Measurements from ENCODE around the gene LARP1.
A peak's percentile ranks its signal among the peaks of the same experiment; 100 is the strongest.

The LARP1 gene

DNA sequence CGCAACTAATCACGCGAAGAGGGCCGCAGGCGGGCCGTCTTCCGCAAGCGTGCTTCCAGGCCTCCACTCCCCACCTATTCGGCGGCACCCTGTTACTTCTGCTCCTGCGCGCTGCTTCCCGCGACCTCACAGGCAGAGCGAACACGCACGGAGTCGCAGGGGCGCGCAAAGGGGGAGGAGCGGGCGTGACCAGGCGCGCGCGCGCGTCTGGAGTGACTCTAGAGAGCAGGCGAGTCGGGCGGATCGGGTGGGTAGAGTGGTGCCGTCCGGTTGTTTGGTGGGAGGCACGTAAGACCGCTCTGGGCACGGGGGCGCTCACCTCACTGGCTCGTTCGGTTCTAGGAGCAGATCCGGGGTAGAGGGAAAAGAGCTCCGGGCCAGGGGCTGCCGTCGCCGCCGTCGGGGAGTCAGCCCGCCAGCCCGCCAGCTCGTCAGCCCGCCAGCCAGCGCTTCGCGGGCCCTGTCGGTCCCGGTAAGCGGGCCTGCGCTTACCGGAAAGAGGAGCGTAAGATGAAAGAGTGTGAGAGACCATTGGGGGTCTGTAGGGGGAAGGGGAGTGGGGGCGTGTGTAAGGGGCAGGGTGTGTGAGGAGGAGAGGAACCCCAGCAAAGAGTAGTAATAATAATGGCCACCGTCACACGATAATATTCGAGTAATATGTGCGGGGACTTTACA, 103.3 kb downstream of the LARP1 start, which contains the start of gene CNOT8:
TSS of gene CNOT8 (plus strand) at position 331 of the 675 bp plus-strand sequence. CDS start 4,652 bp downstream, outside the sequence.
- Histone ChIP-seq H3K36me3 (replicated peaks) (peaks cover 3% of the 10 kb centered on the region), H3K27ac (peak within 1 kb of the TSS; percentile 96), H3K27me3 (replicated peaks) (no peaks in the 10 kb centered on the region), H3K4me3 (ENCODE audit: low read depth, low read length) (peak within 1 kb of the TSS; percentile 86)
- DNase-seq = peak; percentile 98
- TF ChIP-seq, protein P1, sequence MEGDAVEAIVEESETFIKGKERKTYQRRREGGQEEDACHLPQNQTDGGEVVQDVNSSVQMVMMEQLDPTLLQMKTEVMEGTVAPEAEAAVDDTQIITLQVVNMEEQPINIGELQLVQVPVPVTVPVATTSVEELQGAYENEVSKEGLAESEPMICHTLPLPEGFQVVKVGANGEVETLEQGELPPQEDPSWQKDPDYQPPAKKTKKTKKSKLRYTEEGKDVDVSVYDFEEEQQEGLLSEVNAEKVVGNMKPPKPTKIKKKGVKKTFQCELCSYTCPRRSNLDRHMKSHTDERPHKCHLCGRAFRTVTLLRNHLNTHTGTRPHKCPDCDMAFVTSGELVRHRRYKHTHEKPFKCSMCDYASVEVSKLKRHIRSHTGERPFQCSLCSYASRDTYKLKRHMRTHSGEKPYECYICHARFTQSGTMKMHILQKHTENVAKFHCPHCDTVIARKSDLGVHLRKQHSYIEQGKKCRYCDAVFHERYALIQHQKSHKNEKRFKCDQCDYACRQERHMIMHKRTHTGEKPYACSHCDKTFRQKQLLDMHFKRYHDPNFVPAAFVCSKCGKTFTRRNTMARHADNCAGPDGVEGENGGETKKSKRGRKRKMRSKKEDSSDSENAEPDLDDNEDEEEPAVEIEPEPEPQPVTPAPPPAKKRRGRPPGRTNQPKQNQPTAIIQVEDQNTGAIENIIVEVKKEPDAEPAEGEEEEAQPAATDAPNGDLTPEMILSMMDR (IDR thresholded peaks at IDR 0.05; ENCODE audit: low read depth, low read length, missing control alignments) = no peak
- in situ Hi-C loops (cut with HindIII; ENCODE audit: low pct_ligation_motif_present, low sequenced_read_pairs) = no loop called here

DNA sequence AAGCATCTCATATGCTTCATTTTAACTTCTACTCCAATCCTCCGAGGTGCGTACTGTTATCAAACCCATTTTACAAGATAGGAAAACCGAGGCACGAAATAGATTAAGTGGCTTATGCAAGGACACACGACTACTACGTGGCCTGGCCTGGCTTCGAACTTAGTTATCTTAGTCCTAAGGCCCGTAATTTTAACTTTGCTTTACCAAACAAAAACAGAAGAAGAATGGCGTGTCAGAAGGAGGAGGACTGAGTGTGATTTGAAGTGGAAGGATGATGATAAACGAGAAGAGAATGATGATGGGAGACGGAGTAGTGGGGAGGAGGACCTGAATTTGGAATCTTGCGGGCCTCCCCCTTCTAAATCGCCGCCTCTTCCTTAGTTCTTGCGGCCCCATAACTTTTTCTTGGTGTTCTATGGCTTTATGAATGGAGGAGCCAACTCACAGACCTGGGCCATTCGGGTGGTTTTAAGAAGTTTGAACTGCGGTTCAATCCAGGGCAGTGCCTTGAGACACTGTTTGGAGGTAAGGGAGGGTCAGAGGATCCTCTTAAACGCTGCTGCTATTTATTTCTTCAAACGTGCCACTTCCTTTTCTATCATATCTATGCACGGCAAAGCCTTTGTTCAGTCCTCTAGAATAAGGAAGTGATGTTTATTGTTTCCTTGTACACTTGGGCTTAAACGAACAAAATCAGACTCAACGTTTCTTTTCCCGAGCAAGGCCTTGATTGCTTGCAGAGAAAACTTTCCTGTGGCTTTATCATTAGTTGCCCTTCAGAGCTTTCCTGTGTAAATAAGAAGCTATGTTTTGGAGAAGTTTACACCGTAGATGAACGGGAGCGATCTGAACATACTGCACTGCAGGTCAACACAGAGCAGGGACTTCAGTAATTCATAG, 104.0 kb downstream of the LARP1 start:
- Histone ChIP-seq H3K27ac (peak overlapping the region; percentile 96), H3K4me3 (ENCODE audit: low read depth, low read length) (peak overlapping the region; percentile 86), H3K36me3 (replicated peaks) (peaks cover 3% of the 10 kb centered on the region), H3K27me3 (replicated peaks) (no peaks in the 10 kb centered on the region)
- no peak for DNase-seq
- in situ Hi-C loops (cut with HindIII; ENCODE audit: low pct_ligation_motif_present, low sequenced_read_pairs) = no loop called here
- TF ChIP-seq, protein P1 (IDR thresholded peaks at IDR 0.05; ENCODE audit: low read depth, low read length, missing control alignments) = no peak

DNA sequence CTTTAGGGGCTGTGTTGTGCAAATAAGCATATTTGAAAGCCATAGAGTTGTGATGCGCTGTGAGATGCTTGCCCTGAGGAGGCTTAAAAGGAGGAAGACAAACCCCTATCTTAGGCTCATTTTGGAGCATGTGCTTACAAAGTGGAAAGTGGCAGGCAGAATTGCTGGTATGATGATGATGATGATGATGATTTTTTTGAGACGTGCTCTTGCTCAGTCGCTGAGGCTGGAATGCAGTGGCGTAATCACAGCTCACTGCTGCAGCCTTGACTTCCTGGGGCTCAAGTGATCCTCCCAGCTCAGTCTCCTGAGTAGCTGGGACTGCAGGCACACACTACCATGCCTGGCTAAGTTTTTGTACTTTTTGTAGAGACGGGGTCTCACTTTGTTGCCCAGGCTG, 104.9 kb downstream of the LARP1 start:
- in situ Hi-C loops (cut with HindIII; ENCODE audit: low pct_ligation_motif_present, low sequenced_read_pairs) = no loop called here
- Histone ChIP-seq H3K27ac (peak overlapping the region; percentile 9), H3K36me3 (replicated peaks) (peaks cover 3% of the 10 kb centered on the region), H3K4me3 (ENCODE audit: low read depth, low read length) (peak overlapping the region; percentile 86), H3K27me3 (replicated peaks) (no peaks in the 10 kb centered on the region)
- DNase-seq = peak; percentile 61
- TF ChIP-seq, protein P1 (IDR thresholded peaks at IDR 0.05; ENCODE audit: low read depth, low read length, missing control alignments) = no peak

DNA sequence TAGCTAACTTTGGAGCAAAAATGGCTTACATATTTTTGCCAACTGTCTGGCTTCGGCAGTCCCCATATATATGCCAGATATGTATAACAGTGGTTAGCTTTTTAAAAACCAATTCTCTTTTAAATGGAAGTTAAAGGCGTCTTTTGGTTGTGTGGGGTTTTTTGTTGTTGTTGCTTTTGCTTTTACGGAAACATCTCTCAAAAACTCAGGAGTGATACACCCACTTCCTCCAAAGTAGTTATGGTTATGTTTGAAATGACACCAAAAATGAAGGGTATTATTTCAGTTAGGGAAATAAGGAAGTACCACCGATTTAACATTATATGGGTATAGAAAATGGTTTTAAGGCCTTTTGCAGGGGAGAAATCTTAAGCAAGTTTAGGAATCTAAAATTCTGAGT, 105.6 kb downstream of the LARP1 start:
- Histone ChIP-seq H3K27ac (no peak overlapping the region), H3K4me3 (ENCODE audit: low read depth, low read length) (no peak overlapping the region), H3K27me3 (replicated peaks) (no peaks in the 10 kb centered on the region), H3K36me3 (replicated peaks) (peaks cover 8% of the 10 kb centered on the region)
- no peak for DNase-seq
- TF ChIP-seq, protein P1 (IDR thresholded peaks at IDR 0.05; ENCODE audit: low read depth, low read length, missing control alignments) = no peak
- in situ Hi-C loops (cut with HindIII; ENCODE audit: low pct_ligation_motif_present, low sequenced_read_pairs) = no loop called here

DNA sequence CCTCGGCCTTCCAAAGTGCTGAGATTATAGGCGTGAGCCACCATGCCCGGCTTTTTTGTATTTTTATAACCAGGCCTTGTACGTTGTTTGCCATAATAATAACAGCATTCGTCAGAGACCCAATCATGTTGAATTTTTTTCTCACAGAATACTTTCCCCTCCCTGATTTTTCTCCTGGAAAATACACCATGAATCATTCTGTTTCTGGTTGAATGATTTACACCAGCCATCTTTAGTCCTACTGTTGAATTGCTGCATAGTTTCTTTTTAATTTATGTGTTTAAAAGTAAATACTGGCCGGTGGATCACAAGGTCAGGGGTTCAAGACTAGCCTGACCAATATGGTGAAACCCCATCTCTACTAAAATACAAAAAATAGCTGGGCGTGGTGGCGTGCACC, 106.8 kb downstream of the LARP1 start:
- TF ChIP-seq, protein P1 (IDR thresholded peaks at IDR 0.05; ENCODE audit: low read depth, low read length, missing control alignments) = no peak
- in situ Hi-C loops (cut with HindIII; ENCODE audit: low pct_ligation_motif_present, low sequenced_read_pairs) = no loop called here
- Histone ChIP-seq H3K27ac (no peak overlapping the region), H3K27me3 (replicated peaks) (no peaks in the 10 kb centered on the region), H3K4me3 (ENCODE audit: low read depth, low read length) (no peak overlapping the region), H3K36me3 (replicated peaks) (peaks cover 16% of the 10 kb centered on the region)
- no peak for DNase-seq
